Measurements from ENCODE around the gene DCUN1D3.

DNA sequence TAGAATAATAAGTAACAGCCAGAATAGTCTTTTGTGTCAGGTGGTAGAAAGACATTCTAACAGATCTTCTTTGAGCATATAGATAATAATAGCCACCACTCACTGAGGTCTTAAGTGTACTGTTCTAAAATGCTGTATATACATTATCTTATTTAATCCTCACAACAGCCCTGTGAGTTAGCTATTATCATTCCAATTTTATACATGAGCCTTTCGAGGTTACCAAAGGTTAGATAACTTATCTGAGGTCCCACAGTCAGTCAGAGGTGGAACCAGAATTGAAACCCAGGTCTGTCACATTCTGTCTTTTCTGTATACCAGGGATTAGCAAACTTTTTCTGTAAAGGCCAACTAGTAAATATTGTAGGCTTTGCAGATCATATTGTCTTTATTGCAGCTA lies 70.6 kb downstream of the DCUN1D3 start:
- TF ChIP-seq, protein P1, sequence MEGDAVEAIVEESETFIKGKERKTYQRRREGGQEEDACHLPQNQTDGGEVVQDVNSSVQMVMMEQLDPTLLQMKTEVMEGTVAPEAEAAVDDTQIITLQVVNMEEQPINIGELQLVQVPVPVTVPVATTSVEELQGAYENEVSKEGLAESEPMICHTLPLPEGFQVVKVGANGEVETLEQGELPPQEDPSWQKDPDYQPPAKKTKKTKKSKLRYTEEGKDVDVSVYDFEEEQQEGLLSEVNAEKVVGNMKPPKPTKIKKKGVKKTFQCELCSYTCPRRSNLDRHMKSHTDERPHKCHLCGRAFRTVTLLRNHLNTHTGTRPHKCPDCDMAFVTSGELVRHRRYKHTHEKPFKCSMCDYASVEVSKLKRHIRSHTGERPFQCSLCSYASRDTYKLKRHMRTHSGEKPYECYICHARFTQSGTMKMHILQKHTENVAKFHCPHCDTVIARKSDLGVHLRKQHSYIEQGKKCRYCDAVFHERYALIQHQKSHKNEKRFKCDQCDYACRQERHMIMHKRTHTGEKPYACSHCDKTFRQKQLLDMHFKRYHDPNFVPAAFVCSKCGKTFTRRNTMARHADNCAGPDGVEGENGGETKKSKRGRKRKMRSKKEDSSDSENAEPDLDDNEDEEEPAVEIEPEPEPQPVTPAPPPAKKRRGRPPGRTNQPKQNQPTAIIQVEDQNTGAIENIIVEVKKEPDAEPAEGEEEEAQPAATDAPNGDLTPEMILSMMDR (IDR thresholded peaks at IDR 0.05 in 2 of 3, conservative IDR thresholded peaks at IDR 0.05 in 1 of 3; ENCODE audit: borderline replicate concordance in 1 of 3, insufficient read depth in 1 of 3, low read depth in 2 of 3, low read length in 2 of 3): no peak
- TF ChIP-seq RAD21 (IDR thresholded peaks at IDR 0.05; ENCODE audit: low read depth): no peak
- TF ChIP-seq EZH2 (IDR thresholded peaks at IDR 0.05): no peak
- no peak for TF ChIP-seq POLR2A (IDR thresholded peaks at IDR 0.05; ENCODE audit: borderline replicate concordance, extremely low read depth, insufficient read depth, insufficient read length)
- no peak for TF ChIP-seq SP1 (IDR thresholded peaks at IDR 0.05; ENCODE audit: low read depth)
- TF ChIP-seq POLR2AphosphoS5 (IDR thresholded peaks at IDR 0.05; ENCODE audit: low read depth, low read length): no peak
- TF ChIP-seq CEBPB (IDR thresholded peaks at IDR 0.05; ENCODE audit: low read depth): no peak
- TF ChIP-seq REST (IDR thresholded peaks at IDR 0.05; ENCODE audit: low read depth): no peak
- no peak for TF ChIP-seq JUND (IDR thresholded peaks at IDR 0.05)
- TF ChIP-seq YY1 (IDR thresholded peaks at IDR 0.05; ENCODE audit: extremely low read depth, insufficient replicate concordance, low read depth, low read length): no peak
- TF ChIP-seq EZH2phosphoT487 (IDR thresholded peaks at IDR 0.05; ENCODE audit: borderline replicate concordance): no peak
- no peak for TF ChIP-seq ZFX (IDR thresholded peaks at IDR 0.05)
- TF ChIP-seq, protein P2, sequence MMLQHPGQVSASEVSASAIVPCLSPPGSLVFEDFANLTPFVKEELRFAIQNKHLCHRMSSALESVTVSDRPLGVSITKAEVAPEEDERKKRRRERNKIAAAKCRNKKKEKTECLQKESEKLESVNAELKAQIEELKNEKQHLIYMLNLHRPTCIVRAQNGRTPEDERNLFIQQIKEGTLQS (IDR thresholded peaks at IDR 0.05): no peak
